ENCODE results near the gene VAMP5. TPM values are rescaled to one million over a fixed set of nuclear protein-coding genes. Genes with fewer than 3 reads are reported as not detected.
A peak's percentile ranks its signal among the peaks of the same experiment; 100 is the strongest.

The VAMP5 gene
- total and polyA plus RNA-seq, 2 of the 8 experiments (the other 6 are each of a cell fraction or from before 2014, with no cell fraction given), result 4.7 to 14.2 TPM

DNA sequence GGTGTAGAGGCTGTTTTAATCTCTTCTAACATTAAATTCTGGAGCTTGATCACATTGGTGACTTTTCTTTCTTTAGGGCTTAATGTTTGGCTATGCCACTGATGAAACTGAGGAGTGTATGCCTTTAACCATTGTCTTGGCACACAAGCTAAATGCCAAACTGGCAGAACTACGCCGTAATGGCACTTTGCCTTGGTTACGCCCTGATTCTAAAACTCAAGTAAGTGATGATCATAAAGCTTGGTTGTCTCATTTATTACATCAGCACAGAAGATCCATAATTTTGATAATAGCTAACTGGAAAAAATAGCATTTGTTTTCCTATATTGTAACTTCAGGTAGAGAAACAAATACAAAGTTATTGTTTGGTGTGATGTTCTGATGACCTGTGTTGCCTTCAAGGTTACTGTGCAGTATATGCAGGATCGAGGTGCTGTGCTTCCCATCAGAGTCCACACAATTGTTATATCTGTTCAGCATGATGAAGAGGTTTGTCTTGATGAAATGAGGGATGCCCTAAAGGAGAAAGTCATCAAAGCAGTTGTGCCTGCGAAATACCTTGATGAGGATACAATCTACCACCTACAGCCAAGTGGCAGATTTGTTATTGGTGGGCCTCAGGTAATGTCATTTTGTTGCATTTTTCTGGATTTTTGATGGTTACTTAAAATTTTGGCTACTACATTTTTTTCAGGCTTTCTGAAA lies 42.3 kb upstream of the VAMP5 start:
- Histone ChIP-seq H3K9me3 (ENCODE audit: insufficient read depth in 2 of 2, low read depth in 1 of 2, low read length in 1 of 2) (no peaks in the 10 kb centered on the region), H4K91ac (replicated peaks; ENCODE audit: insufficient read length, low read length) (no peak overlapping the region), H2AK5ac (ENCODE audit: low read depth, low read length) (no peak overlapping the region), H4K5ac (ENCODE audit: insufficient read length, low read depth, low read length) (no peak overlapping the region), H3K4me2 (ENCODE audit: insufficient read depth in 1 of 2, low read depth in 2 of 2, low read length in 2 of 2) (peak overlapping the region; percentile 77 to 85; a peak in 3 of 4 replicates), H2BK5ac (ENCODE audit: low read depth, low read length) (no peak overlapping the region), H4K8ac (ENCODE audit: extremely low read depth, insufficient read depth, low read length) (no peak overlapping the region; the same call in 1 of the 2 replicates), H3K4ac (replicated peaks; ENCODE audit: insufficient read length, low read depth, low read length) (no peak overlapping the region), H3K14ac (ENCODE audit: insufficient read length) (no peak overlapping the region), H3K79me2 (ENCODE audit: control insufficient read depth in 1 of 2, insufficient read depth in 2 of 2, low read length in 2 of 2) (peaks cover 26 to 43% of the 10 kb centered on the region in 2 experiments), H3K36me3 (ENCODE audit: control insufficient read depth in 2 of 4, insufficient read depth in 4 of 4, low read length in 3 of 4) (peaks cover 33 to 64% (median 44%) of the 10 kb centered on the region in 4 experiments), H2BK12ac (ENCODE audit: low read depth, low read length) (no peak overlapping the region), H2BK120ac (replicated peaks; ENCODE audit: low read depth, low read length) (no peak overlapping the region), H3K56ac (replicated peaks; ENCODE audit: insufficient read length, low read depth, low read length) (no peak overlapping the region), H3K79me1 (ENCODE audit: low read depth, low read length) (no peaks in the 10 kb centered on the region), H3K9ac (replicated peaks in 1 of 4; ENCODE audit: extremely low read depth in 1 of 4, low read depth in 3 of 4, low read length in 3 of 4) (no peak overlapping the region), H3K4me3 (ENCODE audit: extremely low read depth in 1 of 4, insufficient read depth in 2 of 4, low read depth in 3 of 4, low read length in 4 of 4) (peak overlapping the region in 3 of 4 experiments; percentile 5 to 100 (median 99); a peak in 4 of 8 replicates), H4K20me1 (replicated peaks in 1 of 2; ENCODE audit: control insufficient read depth in 1 of 2, insufficient read depth in 2 of 2, low read length in 2 of 2) (peaks cover 26 to 31% of the 10 kb centered on the region in 2 experiments), H3K27me3 (replicated peaks in 1 of 4; ENCODE audit: control insufficient read depth in 3 of 4, extremely low read depth in 1 of 4, insufficient read depth in 3 of 4, low read length in 3 of 4) (no peaks in the 10 kb centered on the region), H3K4me1 (replicated peaks in 1 of 4; ENCODE audit: control insufficient read depth in 3 of 4, insufficient read depth in 4 of 4, low read length in 3 of 4) (peaks cover 2 to 8% (median 5%) of the 10 kb centered on the region in 4 experiments; a peak in 4 of 7 replicates), H3K23me2 (ENCODE audit: low read depth, low read length) (no peaks in the 10 kb centered on the region; the same call in 1 of the 2 replicates), H2BK20ac (ENCODE audit: low read length) (no peak overlapping the region), H3K27ac (ENCODE audit: low read depth, low read length) (no peak overlapping the region), H2AFZ (ENCODE audit: low read length) (no peak overlapping the region), H2BK15ac (ENCODE audit: low read length) (no peak overlapping the region), H3K23ac (ENCODE audit: insufficient read length) (no peak overlapping the region), H3K18ac (ENCODE audit: extremely low read depth, low read length) (no peak overlapping the region)
- DNase-seq (ENCODE audit: low read depth in 1 of 2, low spot score in 2 of 2), result no peak
- ChIA-PET CTCF (ENCODE audit: partially characterized antibody) (interaction anchor here (6.8 to 7.3 kb wide), 3 partner anchors 10 to 122 kb away, joined by 49 to 84 read pairs (median 67); partner anchors contain the start of gene SH2D6), POLR2A (ENCODE audit: partially characterized antibody) (interaction anchor here (0.6 to 38.6 kb wide), 20 partner anchors 10 to 227 kb away, joined by 3 to 1889 read pairs (median 6); partner anchors contain the start of genes C2orf68, CAPG, GGCX and RNF181)
- TF ChIP-seq CHD1 (IDR thresholded peaks at IDR 0.05; ENCODE audit: low read depth, low read length), result no peak
- TF ChIP-seq TAF7 (optimal IDR thresholded peaks at IDR 0.05; ENCODE audit: borderline replicate concordance, low read depth, low read length), result no peak
- TF ChIP-seq BRCA1 (IDR thresholded peaks at IDR 0.05; ENCODE audit: low read depth, low read length), result no peak
- TF ChIP-seq POLR2A (IDR thresholded peaks at IDR 0.05; ENCODE audit: control extremely low read depth in 1 of 2, low read depth in 2 of 2, low read length in 2 of 2), result peak in 1 of 2 experiments; percentile 3; a peak in 2 of 3 replicates
- TF ChIP-seq SUZ12 (IDR thresholded peaks at IDR 0.05; ENCODE audit: low read length), result no peak
- TF ChIP-seq, protein P1, sequence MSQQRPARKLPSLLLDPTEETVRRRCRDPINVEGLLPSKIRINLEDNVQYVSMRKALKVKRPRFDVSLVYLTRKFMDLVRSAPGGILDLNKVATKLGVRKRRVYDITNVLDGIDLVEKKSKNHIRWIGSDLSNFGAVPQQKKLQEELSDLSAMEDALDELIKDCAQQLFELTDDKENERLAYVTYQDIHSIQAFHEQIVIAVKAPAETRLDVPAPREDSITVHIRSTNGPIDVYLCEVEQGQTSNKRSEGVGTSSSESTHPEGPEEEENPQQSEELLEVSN (IDR thresholded peaks at IDR 0.05), result no peak
- TF ChIP-seq POLR2AphosphoS5 (IDR thresholded peaks at IDR 0.05; ENCODE audit: low read depth, low read length), result peak; percentile 67; the same call in 1 of the 2 replicates
- TF ChIP-seq SIN3A (conservative IDR thresholded peaks at IDR 0.05 in 1 of 2, IDR thresholded peaks at IDR 0.05 in 1 of 2; ENCODE audit: low read depth in 1 of 2, low read length in 2 of 2), result no peak
- no peak for TF ChIP-seq SP1 (IDR thresholded peaks at IDR 0.05; ENCODE audit: low read depth, low read length)
- WGBS, 2 experiments (ENCODE audit: extremely low coverage in 1 of 2, insufficient coverage in 1 of 2, insufficient read length in 1 of 2, insufficient replicate concordance in 2 of 2, low coverage in 1 of 2, low lambda C conversion rate in 2 of 2, missing lambda C conversion rate in 1 of 2), result 91% methylated on average over 5 of the region's 5 CpGs; no CpG with 5 or more reads in 1 of the 2 experiments
- no peak for FAIRE-seq

Data from H1 (cell line).